RKO (cell line): ENCODE measurements around the gene ZNF407.

ENCODE experiments used
- DNase-seq: peaks from one replicate; pipeline ENCODE4 v3.0.0-alpha.2; 2016; ENCODE audit warnings: low spot score

The ZNF407 gene

GRCh38 chr18:74728586-74728985 is 130.9 kb downstream of the ZNF407 start:
- no peak for DNase-seq

GRCh38 chr18:74731097-74731496 is 133.4 kb downstream of the ZNF407 start:
- DNase-seq = peak; percentile 10

DNA sequence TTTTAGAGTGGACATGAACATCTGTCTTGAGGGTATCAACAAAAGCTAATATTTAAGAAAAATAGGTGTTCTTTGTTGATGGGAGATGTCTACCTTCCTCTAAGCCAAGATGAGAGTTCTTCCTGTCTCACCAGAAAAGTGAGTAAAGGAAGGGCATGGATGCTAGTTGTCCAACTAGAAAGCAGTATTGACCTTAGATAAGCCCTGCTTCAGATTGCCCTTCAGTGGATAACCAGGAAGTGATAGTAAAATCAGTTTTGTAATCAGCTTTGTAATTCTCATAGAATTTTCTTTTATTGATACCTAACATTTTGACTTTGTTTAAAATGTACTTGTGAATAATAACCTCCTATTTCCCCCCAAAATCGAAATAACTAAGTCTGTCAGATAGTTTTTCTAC is 134.7 kb downstream of the ZNF407 start:
- DNase-seq = no peak

DNA sequence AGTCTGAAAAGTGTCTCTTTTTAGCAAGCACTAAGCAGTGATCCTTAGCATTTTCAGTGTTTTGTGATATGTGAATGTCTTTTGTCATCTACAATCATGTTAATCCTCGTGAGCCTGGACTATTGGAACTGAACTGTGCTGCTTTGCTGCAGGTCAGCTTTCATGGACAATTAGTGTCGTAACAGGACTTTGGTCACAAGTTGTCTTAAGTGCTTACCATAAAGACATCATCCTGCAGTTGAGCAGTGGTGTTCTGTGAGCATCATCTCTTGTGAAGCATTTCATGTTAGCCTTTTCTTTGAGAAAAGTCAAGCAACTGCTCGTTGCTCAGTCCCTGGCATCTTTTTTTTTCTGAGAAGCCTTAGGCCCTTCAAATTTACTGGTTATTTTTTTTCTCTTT is 135.9 kb downstream of the ZNF407 start:
- DNase-seq = no peak

GRCh38 chr18:74734013-74734444 is 136.4 kb downstream of the ZNF407 start:
- DNase-seq = no peak

- DNase-seq = no peak
Observed at GRCh38 chr18:74739926-74740325, 142.3 kb downstream of the ZNF407 start.

GRCh38 chr18:74742573-74743243 is 145.0 kb downstream of the ZNF407 start:
- DNase-seq = no peak

DNA sequence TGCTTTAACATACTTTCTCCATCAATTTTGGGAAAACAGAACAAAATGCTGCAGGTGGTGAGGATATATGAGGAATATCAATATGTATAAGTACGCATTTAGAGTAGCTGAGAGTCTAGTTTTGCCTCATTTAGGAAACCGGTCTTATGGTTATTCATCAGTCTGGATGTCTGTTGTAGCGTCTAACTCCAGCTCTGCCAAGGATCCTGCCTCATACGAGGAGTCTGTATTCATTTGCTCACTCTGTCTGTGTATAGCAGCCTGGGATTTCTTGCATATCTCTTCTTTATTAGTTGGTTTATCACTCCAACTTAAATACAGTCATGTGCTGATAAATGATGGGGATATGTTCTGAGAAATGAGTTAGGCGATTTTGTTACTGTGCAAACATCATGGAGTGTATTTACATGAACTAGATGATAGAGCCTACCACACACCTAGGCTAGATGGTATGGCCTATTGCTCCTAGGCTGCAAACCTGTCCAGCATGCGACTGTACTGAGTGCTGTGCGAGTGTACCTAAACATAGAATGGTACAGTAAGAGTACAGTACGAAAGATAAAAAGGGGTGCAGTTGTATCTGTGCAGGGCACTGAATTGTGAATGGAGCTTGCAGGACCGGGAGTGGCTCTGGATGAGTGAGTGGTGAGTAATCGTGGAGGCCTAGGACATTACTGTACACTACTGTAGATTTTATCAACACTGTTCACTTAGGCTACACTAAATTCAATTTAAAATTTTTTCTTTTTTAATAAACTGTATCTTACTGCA is 148.1 kb downstream of the ZNF407 start:
- DNase-seq = peak; percentile 73

DNA sequence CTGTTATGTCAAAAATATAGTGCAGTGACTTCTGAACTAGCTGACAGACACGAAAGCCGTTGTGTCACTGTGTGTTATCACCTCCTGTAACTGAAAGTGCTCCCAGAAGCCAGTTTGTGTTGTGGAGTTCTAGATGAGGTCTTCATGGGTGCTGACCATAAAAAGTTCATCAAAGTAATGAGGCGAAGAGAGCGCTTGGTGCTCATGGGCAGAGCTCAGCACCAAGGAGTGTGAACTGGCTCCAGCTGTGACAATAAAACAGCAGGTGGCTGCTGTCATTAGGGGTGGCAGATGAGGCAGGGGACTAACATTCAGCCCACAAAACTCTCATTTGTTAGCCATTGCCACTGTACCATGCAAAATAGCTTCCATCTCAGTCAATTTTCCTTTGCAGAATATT is 151.1 kb downstream of the ZNF407 start:
- DNase-seq = no peak

DNA sequence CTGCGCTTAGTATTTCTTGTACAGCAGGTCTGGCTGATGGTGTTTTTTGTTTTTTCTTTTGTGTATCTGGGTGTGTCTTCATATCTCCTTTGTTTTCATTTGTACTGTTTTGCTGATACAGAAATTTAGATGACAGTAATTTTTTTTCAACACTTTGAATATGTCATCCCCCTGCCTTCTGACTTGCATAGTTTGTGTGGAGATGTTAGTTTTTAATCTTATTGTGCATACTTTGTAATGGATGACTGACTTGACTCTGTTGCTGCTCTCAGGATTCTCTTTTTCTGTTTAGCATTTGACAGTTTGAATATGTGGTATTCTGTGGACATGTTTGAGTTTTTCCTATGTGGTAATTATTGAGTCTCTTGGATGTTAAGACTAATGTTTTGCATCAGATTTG is 161.3 kb downstream of the ZNF407 start:
- no peak for DNase-seq

DNA sequence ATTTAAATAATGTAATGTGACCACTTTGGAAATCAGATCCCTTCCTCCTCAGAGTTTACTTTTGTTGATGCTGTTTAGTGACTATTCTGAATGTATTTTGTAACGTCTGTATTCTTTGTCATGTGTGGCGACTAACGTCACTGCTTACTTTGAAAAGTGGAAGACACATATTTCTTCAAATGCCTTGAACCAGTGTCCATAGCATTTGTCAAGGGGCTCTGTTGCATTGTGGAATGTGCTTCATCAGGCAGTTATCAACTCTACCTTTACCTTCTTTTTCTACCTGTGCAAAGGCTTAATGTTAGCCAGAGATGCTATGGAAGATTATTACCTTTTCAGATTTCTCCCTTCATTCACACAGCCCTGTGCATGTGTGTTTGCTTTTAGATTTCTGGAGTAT is 162.4 kb downstream of the ZNF407 start:
- no peak for DNase-seq

GRCh38 chr18:74760436-74760835 is 162.8 kb downstream of the ZNF407 start:
- no peak for DNase-seq

DNA sequence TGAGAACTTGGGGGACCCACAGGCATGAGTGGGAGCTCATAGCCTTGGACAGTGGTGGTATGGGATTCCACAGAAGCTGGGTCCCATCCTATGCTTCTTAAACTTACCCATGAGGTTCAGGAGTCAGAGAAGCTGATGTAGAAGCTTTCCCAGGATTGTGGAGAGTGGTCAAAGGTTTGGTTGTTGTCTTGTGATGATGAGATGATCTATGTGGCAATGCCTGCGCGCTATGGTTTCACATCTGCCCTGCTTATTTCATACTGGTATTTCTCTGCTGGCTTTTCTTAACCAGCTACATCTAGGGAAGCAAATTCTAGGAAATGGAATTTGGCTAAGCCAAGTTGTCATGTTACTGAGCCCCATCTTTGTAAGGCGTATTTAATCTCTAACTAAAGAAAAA is 168.6 kb downstream of the ZNF407 start:
- no peak for DNase-seq

DNA sequence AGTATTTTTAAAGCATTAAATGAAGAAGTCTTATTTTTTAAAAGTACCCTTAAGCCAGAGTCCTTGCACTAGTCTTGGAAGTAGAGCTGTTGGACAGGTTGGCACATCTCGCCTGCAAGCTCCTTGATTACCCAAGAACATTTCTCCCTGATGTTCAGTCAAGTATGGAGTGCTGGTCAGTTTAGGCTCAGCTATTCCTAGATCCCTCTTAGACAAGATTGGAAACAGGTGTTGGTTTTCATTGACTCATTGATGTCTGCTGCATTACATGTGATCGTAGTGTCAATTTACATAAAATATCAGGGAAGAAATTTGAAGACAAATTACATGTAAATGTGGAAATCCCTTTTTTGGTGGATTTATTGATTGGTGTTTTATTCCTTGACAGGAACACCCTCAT is 170.4 kb downstream of the ZNF407 start:
- no peak for DNase-seq

DNA sequence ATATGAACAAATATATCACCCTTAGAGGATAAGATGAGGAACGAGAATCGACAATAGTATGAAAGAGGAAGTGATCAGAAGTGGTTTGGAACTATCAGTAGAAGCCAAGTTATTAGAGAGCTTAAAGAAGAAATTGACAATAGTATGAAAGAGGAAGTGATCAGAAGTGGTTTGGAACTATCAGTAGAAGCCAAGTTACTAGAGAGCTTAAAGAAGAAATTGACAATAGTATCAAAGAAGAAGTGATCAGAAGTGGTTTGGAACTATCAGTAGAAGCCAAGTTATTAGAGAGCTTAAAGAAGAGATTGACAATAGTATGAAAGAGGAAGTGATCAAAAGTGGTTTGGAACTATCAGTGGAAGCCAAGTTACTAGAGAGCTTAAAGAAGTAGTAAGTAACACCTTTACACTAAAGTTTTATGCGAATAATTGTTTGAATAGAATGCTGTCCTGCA is 175.5 kb downstream of the ZNF407 start:
- no peak for DNase-seq

DNA sequence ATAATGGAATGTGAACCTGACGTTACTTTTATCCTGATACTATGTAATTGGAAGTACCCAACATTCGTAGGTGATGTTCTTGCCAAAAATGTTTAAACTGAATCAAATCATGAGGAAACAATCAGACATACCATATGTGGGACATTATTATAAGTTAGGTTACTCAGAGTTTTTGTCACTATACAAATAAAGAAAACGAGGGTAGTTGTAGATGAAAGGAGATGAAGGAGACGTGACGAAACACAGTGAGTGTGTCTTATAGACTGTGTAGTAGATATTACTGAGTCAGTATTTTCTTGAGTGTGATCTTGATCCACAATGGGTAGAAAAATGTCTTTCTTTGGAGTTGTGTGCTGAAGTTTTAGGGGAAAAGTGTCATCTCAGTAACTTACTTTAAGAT is 176.8 kb downstream of the ZNF407 start:
- no peak for DNase-seq

DNA sequence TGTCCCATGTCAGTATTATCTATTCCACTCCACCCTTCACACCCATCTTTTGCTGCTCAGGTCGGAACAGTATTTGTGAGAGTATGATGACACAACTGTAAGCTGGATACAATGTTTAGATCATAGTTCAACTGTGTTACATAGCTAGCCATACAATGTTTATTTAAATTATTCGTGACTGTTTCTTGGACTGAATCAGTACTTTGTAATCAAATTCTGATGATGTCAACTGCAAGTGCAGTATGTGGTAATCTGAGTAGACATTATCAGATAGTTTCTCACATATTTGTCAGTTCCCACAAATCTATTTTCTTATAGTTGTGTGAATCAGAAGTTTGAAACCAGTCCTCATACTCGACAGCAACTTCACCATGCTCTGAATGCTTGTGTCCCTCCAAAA is 177.6 kb downstream of the ZNF407 start:
- peak; percentile 13 for DNase-seq

- no peak for DNase-seq
Observed at GRCh38 chr18:74778191-74778847, 180.6 kb downstream of the ZNF407 start.

GRCh38 chr18:74784752-74785151 is 187.1 kb downstream of the ZNF407 start:
- DNase-seq = no peak

GRCh38 chr18:74785632-74786031 is 188.0 kb downstream of the ZNF407 start:
- DNase-seq = no peak

DNA sequence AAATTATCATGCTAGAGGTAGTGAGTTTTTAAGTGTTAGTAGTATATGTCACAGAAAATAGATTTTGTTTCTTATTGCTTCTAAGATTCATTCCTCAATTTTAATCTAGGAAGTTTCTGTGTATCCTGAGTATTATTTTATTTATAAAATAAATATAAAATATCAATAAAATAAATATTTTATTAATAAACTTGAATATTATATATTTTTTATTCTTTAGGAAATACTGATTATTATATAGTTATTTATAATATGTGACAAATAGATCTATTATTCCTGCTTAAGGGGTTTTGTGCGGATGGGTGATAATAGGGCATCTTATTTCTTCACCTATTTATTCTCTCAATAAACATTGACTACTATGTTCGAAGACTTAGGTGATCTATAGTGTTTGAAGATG is 191.0 kb downstream of the ZNF407 start:
- DNase-seq = no peak

DNA sequence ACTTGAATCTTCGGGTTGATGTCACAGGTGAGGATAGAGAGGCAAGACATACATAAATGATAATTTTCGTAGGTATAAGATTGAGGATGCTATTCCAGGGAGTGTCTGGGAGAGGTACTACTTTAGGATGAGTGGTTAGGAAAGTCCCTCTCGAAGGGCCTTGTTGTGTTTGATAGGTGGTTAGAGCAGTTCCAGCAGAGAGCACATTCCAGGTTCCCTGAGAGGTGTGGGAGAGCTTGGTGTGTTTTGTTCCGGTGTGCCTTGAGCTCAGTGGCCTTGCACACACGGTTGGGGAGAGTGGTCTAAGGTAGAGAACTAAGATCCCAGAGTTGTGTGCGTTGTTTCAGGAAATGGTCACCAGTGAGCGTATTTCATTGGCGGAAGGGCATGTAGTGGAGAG is 191.4 kb downstream of the ZNF407 start:
- no peak for DNase-seq

DNA sequence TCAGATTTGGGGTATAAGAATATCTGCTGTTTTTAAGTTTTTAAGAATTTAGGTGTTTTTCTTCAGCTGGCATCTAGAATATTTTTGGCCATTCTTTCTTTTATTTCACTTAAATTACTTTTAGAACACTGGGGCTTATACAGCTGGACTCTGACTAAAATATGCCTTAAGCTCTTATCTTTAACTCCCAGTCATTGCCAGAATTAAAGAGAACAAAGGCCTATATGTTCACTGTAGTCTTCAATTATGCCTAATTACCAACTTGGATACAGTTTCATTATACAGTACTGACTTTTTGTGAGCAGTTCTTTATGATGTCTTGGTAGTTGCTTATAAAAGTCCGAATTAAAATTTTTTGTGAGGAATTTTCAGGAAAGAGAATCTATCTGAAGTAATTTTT is 192.8 kb downstream of the ZNF407 start:
- no peak for DNase-seq
